Lung (tissue), 12 donors: ENCODE results near the gene NUCB1. TPM values are rescaled to one million over a fixed set of nuclear protein-coding genes. Genes with fewer than 3 reads are reported as not detected.
"Not testable (repeated sequence)": the region's sequence is repeated elsewhere in the genome, so short reads cannot be mapped to it uniquely, and the experiment has no call there.

Experiments
- ATAC-seq: fragments of 200-7000 bp; cut with Tn5 transposase; one replicate; pipeline ENCODE4 v1.9.1; 2020; ENCODE audit warnings: moderate number of reproducible peaks; ENCODE audit not compliant: insufficient read depth, low FRiP score
- DNase-seq, 3 donors: peaks; one replicate each; pipeline ENCODE4 v3.0.0-alpha.2; 2013 to 2017
- H3K27ac ChIP-seq, 2 donors: one replicate each; pipeline ENCODE4 v1.5.1; 2013; ENCODE audit warnings: mild to moderate bottlenecking in 2 of 2, moderate library complexity in 2 of 2, control low read depth in 1 of 2, inconsistent platforms in 1 of 2, low read depth in 1 of 2, low read length in 1 of 2
- H3K27me3 ChIP-seq, 3 donors: one replicate each; pipeline ENCODE4 v1.5.1; 2013; ENCODE audit warnings: low read length in 2 of 3; ENCODE audit not compliant: control insufficient read depth in 3 of 3, insufficient read depth in 3 of 3
- H3K36me3 ChIP-seq, 4 donors: one replicate each; pipeline ENCODE4 v1.5.1; 2013; ENCODE audit warnings: low read length in 4 of 4, mild to moderate bottlenecking in 1 of 4, moderate library complexity in 1 of 4; ENCODE audit not compliant: control insufficient read depth in 4 of 4, insufficient read depth in 4 of 4
- H3K4me1 ChIP-seq, 5 donors: one replicate each; pipeline ENCODE4 v1.5.1; 2013; ENCODE audit warnings: low read length in 5 of 5, mild to moderate bottlenecking in 2 of 5, moderate library complexity in 1 of 5; ENCODE audit not compliant: control insufficient read depth in 5 of 5, insufficient read depth in 5 of 5
- H3K4me3 ChIP-seq: one replicate; pipeline ENCODE4 v1.5.1; 2013; ENCODE audit warnings: mild to moderate bottlenecking, control low read depth, moderate library complexity
- H3K9ac ChIP-seq, 2 donors: one replicate each; pipeline ENCODE4 v1.5.1; 2013; ENCODE audit warnings: low read length in 2 of 2, control low read depth in 1 of 2; ENCODE audit not compliant: insufficient read depth in 1 of 2
- H3K9me3 ChIP-seq, 4 donors: one replicate each; pipeline ENCODE4 v1.5.1; 2013; ENCODE audit warnings: low read length in 3 of 4, mild to moderate bottlenecking in 1 of 4, moderate library complexity in 1 of 4; ENCODE audit not compliant: control insufficient read depth in 4 of 4, insufficient read depth in 3 of 4
- WGBS, 2 donors: extraction: QIAGEN DNeasy Blood & Tissue Kit; methylation state at CpG; one replicate each; pipeline ENCODE4 v1.1.7; 2013; 5-methylcytosine and 5-hydroxymethylcytosine counted together
- polyA plus RNA-seq, 2 donors: library from polyadenylated mRNA; stranded (reverse); fragments of 200-250 nt; gene quantifications; one replicate each; pipeline ENCODE4 v1.2.1, GENCODE V29; 2013
- total RNA-seq, 2 donors: library from RNA; depleted of rRNA in 1 of 2; stranded (reverse); fragments of >200 nt in 1 of 2; gene quantifications; one replicate each; pipeline ENCODE4 v1.2.1, GENCODE V29; 2014 to 2021
- TF ChIP-seq, protein P1 (sequence below): IDR thresholded peaks from 2 replicates; pipeline ENCODE4 v1.5.1; 2012; ENCODE audit warnings: mild to moderate bottlenecking; ENCODE audit errors: control extremely low read depth, extremely low read depth
- donor health status: control.
- donor health status: control.
- donor health status: Bipolar disorder and iron deficiency.
- donor health status: healthy.
- donor health status: DM: yes; HTN: yes; CAD: no.

Gene NUCB1
- total and polyA plus RNA-seq, 4 donors: 214 to 367 (median 354) TPM

DNA sequence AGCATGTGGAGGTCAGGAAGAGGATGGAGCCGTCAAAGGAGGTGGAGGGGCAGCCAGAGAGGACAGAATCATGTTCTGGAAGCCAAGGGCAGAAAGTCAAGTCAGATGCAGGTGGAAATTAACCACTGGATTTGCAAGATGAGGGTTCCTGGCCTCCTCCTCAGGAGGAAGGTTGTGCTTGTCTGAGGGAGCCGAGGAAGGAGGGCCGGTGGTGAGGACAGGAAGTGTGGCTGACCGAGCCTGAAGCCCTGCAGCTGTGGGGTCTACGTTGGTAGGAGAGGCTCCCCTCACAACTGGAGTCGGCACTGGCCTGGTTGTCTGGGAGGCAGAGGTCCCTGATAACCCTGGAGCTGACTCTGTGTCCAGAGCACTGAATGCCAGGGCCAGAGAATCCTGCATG lies 18.0 kb downstream of the NUCB1 start:
- Histone ChIP-seq H3K4me3 (no peak overlapping the region), H3K4me1 (peaks cover 0 to 3% (median 0%) of the 10 kb centered on the region in 5 donors), H3K9ac (no peak overlapping the region), H3K36me3 (peaks cover 15 to 60% (median 30%) of the 10 kb centered on the region in 4 donors), H3K27me3 (no peaks in the 10 kb centered on the region), H3K9me3 (no peaks in the 10 kb centered on the region), H3K27ac (no peak overlapping the region)
- TF ChIP-seq, protein P1, sequence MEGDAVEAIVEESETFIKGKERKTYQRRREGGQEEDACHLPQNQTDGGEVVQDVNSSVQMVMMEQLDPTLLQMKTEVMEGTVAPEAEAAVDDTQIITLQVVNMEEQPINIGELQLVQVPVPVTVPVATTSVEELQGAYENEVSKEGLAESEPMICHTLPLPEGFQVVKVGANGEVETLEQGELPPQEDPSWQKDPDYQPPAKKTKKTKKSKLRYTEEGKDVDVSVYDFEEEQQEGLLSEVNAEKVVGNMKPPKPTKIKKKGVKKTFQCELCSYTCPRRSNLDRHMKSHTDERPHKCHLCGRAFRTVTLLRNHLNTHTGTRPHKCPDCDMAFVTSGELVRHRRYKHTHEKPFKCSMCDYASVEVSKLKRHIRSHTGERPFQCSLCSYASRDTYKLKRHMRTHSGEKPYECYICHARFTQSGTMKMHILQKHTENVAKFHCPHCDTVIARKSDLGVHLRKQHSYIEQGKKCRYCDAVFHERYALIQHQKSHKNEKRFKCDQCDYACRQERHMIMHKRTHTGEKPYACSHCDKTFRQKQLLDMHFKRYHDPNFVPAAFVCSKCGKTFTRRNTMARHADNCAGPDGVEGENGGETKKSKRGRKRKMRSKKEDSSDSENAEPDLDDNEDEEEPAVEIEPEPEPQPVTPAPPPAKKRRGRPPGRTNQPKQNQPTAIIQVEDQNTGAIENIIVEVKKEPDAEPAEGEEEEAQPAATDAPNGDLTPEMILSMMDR: no peak
- WGBS, 2 donors: 68 to 83% methylated on average over 6 of the region's 6 CpGs
- DNase-seq (no peak), ATAC-seq (no peak)

DNA sequence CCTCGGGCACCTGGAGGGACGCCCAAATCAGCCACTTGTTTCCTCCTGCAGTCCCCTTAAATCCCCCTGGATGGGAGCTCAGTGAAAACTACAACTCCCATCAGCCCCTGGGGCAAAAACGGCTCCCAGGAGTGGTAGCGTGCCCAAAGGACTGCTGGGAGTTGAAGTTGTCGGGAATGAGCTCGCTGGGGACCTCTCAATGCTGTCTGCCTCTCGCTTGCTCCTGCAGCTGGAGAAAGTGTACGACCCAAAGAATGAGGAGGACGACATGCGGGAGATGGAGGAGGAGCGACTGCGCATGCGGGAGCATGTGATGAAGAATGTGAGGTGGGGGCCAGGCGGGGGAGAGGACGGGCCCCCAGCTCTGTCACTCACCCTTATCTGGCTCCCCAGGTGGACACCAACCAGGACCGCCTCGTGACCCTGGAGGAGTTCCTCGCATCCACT lies 18.7 kb downstream of the NUCB1 start:
- Histone ChIP-seq H3K4me1 (peaks cover 0 to 3% (median 0%) of the 10 kb centered on the region in 5 donors), H3K9ac (no peak overlapping the region), H3K9me3 (no peaks in the 10 kb centered on the region), H3K27me3 (no peaks in the 10 kb centered on the region), H3K27ac (no peak overlapping the region), H3K36me3 (peaks cover 15 to 54% (median 25%) of the 10 kb centered on the region in 4 donors), H3K4me3 (no peak overlapping the region)
- DNase-seq: peak; percentile 29 to 48 (median 29)
- ATAC-seq: no peak
- WGBS, 2 donors: 91 to 93% methylated on average over 18 of the region's 18 CpGs
- TF ChIP-seq, protein P1: no peak

DNA sequence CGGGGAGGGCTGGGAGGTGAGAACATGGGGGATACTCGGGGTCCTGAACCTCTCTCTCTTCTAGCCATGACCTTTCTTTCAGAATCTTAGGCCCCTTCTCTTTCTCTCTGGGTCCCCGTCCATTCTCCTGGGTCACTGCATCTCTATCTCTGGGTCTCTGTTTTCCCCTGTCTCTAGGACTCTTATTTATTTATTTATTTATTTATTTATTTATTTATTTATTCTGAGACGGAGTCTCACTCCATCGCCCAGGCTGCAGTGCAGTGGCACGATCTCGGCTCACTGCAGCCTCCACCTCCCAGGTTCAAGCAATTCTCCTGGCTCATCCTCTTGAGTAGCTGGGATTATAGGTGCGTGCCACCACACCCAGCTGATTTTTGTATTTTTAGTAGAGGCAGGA lies 19.2 kb downstream of the NUCB1 start:
- H3K27me3 ChIP-seq, ATAC-seq, H3K9ac ChIP-seq, H3K4me1 ChIP-seq, H3K4me3 ChIP-seq, H3K9me3 ChIP-seq, DNase-seq, H3K27ac ChIP-seq: not testable (repeated sequence)
- H3K36me3 ChIP-seq: peaks cover 15 to 51% (median 23%) of the 10 kb centered on the region in 4 donors
- 93 to 99% methylated on average over 8 of the region's 8 CpGs for WGBS, 2 donors

DNA sequence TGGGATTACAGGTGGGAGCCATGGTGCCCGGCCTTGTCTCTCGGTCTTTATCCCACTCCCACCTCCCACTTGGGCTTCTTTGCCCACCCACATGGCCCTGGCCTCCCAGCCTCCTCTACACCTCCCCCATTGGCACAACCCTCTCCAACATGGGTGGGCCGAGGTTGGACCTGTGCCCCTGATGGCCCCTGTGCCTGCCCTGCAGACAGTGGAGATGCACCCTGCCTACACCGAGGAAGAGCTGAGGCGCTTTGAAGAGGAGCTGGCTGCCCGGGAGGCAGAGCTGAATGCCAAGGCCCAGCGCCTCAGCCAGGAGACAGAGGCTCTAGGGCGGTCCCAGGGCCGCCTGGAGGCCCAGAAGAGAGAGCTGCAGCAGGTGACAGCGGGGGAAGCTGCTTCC lies 20.8 kb downstream of the NUCB1 start:
- Histone ChIP-seq H3K4me3 (no peak overlapping the region), H3K36me3 (peaks cover 15 to 46% (median 18%) of the 10 kb centered on the region in 4 donors), H3K9ac (no peak overlapping the region), H3K9me3 (no peaks in the 10 kb centered on the region), H3K27me3 (no peaks in the 10 kb centered on the region), H3K27ac (no peak overlapping the region), H3K4me1 (peaks cover 0 to 3% (median 0%) of the 10 kb centered on the region in 5 donors)
- WGBS, 2 donors: 86 to 90% methylated on average over 10 of the region's 10 CpGs
- no peak for DNase-seq
- TF ChIP-seq, protein P1: no peak
- ATAC-seq: no peak
